ENCODE results near the gene ATR.
A peak's percentile ranks its signal among the peaks of the same experiment; 100 is the strongest.
"Not testable (repeated sequence)": the region's sequence is repeated elsewhere in the genome, so short reads cannot be mapped to it uniquely, and the experiment has no call there.

ATR gene

DNA sequence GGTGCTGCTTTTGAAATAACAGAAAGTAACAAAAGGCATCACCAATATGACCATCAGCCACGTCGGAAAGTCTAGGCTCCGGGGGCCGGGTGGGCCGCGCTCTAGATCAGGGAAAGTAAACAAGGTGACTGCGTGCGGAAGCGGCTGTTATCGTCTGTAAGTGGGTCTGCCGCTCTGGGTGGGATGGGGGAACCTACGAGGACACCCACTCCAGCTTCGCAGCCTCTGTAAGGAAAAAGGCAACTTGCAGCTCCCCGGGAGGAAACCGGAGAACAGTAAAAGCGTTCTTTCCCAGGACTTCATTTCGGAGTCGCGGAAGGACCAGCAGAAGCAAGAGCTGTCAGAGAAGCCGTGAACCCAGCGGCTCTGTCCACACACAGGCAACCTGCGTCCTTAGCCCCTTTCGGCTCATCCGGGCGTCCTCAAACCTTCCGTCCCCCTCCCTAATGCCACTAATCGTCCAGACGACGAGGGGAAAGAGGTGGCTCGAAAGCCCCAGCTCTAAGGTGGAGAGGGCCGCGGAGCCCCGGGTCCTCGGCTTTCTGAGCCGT is 131.2 kb downstream of the ATR start:
- peak; percentile 55 for DNase-seq

DNA sequence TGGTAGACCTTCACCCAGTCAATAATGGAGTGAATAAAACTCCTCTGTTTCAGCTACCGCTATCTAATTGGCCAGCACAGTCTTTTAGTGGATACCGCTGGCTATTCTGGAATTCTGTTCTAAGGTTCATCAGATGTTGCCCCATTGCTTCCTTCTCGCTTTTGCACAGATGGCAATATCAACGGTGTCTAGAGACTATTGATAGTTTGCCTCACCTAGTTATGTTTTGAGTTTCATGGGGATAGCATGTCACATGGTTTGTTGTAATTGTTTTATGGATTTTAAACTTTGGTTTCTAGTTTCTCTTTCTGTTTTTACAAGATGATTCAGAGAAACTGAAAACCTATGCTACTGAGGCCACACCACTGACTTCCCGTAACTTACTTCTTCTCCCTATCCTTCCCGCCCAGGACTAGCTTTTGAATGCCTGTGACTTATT is 132.7 kb downstream of the ATR start:
- DNase-seq, result peak; percentile 20

DNA sequence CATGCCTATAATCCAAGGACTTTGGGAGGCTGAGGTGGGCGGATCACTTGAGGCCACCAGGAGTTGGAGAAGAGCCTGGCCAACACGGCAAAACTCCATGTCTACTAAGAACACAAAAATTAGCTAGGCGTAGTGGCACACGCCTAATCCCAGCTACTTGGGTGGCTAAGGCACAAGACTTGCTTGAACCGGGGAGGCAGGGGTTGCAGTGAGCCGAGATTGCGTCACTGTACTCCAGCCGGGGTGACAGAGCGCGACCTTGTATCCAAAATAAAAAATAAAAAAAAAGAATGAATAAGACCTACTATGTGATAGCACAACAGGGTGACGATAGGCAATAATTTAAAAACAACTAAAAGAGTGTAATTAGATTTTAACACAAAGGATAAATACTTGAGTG is 134.2 kb downstream of the ATR start:
- DNase-seq, result no peak

DNA sequence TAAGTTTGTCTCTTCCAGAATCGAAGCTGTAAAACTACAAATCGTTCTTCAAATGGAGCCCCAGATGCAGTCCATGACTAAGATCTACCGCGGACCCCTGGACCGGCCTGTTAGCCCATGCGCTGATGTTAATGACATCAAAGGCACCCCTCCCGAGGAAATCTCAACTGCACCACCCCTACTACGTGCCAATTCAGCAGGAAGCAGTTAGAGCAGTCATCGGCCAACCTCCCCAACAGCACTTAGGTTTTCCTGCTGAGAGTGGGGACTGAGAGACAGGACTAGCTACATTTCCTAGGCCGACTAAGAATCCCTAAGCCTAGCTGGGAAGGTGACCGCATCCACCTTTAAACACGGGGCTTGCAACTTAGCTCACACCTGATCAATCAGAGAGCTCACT is 135.5 kb downstream of the ATR start:
- DNase-seq, result not testable (repeated sequence)

DNA sequence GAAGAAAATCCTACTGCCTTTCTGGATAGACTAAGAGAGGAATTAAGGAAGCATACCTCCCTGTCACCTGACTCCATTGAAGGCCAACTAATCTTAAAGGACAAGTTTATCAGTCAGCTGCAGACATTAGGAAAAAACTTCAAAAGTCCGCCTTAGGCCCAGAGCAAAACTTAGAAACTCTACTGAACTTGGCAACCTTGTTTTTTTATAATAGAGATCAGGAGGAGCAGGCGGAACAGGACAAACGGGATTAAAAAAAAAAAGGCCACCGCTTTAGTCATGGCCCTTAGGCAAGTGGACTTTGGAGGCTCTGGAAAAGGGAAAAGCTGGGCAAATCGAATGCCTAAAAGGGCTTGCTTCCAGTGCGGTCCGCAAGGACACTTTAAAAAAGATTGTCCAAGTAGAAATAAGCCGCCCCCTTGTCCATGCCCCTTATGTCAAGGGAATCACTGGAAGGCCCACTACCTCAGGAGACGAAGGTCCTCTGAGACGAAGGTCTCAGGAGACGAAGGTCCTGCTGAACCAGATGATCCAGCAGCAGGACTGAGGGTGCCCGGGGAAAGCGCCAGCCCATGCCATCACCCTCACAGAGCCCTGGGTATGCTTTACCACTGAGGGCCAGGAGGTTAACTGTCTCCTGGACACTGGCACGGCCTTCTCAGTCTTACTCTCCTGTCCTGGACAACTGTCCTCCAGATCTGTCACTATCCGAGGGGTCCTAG is 138.9 kb downstream of the ATR start:
- not testable (repeated sequence) for DNase-seq

DNA sequence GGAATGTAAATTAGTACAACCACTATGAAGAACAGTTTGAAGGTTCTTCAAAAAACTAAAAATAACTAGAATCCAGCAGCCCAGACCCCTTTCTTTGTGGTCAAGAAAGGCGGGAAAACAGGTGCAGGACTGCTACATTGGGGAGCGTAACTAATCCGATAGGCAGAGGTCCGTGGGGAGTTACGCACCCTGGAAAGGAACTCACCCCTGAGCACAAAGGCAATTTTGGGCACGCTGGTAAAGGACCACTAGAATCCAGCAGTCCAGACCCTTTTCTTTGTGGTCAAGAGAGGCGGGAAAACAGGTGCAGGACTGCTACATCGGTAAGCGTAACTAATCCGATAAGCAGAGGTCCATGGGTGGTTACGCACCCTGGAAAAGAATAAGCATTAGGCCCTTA is 140.4 kb downstream of the ATR start:
- DNase-seq, result not testable (repeated sequence)

DNA sequence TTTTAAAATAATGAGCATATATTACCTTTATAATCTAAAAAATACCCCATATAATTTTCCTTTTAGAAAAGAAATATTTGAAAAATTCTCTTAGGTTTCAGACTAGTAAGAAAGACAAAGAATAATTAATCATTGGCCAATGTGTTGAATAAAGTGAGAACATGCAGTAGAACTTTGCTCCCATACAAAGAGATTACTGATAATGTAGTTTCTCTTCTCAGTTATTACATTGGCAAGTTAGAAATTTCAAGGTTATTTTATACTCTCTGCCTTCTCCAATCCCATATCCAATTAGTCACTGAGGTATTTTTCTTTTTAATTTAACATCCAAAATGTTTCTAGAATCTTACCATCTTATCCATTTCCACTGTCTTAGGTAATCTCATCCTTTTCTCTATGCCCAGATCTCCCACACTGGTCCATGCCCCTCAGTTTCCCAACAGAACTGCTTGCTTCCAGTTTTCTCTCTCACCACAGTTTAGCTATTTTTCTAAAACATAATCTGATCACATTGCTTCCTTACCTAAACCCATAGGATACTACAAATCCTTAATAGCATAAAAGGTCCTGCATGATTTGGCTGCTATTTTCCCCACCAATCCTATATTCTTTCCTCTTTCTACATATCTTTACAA is 141.5 kb downstream of the ATR start:
- DNase-seq, result no peak

DNA sequence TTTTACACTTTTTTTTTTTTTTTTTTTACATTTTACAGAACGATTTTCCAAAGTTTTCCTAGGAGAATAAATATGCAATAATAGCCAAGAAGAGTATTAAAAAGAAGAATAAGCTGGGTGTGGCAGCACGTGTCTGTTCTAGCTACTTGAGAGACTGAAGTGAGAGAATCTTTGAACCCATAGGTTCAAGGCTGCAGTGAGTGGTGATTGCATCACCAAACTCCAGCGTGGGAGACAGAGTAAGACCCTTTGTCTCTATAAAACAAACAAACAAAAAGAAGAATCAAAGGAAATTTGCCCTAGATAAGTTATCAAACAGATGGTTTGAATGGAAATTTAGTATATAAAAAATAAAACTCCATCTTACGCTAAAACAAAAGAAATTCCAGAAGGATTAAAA is 144.0 kb downstream of the ATR start:
- DNase-seq, result no peak

DNA sequence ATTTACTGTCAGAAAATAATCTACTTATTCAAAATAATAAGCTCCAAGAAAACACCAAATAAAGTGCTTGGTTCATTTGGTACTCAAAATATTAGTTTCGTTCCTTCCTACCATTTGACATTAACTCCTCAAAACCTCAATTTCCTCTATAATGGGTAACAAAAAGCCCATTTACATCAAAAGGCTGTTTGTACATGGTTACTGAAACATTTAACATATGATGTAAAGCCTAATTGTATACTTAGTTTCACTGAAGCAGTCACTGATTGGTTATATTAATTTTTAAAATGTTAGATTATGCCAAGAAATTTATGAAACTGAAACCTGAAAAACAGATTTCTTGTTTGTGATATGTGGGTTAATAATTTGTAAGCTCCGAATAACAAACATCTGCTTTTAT is 145.4 kb downstream of the ATR start:
- no peak for DNase-seq

DNA sequence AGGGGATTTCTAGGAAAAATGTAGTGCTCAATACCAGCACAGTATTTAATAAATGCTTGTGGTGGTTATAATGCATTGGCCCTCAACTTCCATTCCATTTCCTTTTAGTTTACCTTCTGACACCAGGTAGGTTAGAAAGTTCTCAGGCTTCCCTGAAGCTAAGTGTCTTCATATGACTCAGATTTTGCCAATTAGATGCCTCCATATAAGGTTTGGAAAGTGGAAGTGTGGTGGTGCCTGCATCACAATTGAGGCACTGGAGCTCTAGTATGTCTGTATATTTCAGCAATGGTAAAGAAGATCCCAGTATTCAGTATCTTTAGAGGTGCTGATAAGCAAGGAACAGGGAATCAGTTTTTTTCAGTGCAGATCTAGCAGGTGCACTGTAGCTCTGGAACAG is 149.0 kb downstream of the ATR start:
- no peak for DNase-seq

DNA sequence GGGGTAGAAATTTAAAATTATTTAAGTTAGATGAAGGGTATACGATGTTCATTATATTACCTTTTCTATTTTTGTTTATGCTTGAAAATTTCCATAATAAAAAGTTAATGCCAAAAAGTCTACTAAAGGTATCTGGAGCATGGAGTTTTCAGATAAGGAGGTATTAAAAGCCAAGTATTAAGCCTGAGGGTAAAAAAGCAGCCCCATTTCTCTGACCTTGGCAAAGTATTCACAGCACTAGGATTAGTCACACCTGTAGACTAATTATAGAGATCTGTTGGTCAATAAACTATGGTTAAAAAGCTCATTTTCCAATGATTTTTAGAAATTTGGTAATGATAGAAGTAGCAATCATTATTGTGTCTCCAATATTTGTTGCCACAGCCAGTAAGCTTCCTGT is 153.8 kb downstream of the ATR start:
- DNase-seq, result no peak

DNA sequence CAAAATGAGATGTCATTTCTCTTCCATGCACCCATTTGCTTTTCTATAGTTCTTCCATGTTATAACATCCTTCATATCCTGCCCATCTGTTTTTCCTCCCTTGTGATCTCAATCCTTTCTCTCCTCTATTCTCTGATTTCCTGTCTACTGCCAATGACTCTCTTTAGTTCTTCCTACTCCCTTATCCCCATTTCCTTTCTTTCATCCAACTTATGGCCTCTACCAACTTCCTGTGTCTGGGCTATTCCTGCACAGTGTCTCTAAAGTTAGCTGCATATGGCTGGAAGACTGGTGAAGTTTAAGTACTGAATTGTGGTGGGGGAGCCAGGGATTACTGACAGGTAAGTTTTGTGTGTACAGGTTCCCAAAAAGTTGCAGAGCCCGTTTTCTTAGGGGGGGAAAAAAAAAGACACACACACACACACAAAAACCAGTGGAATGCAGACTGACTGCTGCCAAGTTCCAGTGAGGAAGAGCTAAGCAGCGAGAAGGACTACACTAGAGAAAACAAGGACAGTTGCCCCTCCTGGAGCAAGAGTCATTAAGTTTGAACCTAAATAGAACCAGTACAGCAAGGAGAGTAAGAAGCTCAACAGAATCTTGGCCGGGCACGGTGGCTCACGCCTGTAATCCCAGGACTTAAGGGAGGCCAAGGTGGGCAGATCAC is 159.5 kb downstream of the ATR start:
- no peak for DNase-seq

DNA sequence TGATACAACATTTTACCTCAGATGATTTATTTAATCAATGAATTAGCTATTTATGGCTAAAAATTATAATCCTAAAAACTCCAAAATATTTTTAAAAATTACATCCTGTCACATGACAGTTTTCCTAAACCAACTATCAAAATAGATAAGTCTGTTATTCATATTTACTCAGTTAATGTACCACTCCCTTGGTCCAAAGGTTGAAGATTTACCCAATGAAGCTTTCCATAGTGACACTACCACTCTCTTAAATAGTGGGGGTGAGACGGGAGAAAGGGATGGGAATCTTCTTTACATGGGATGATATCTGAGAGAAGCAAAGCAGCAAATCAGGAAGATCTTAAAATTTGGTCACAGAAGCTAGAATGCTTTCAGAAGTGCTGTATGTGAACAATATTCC is 161.2 kb downstream of the ATR start:
- DNase-seq, result no peak

DNA sequence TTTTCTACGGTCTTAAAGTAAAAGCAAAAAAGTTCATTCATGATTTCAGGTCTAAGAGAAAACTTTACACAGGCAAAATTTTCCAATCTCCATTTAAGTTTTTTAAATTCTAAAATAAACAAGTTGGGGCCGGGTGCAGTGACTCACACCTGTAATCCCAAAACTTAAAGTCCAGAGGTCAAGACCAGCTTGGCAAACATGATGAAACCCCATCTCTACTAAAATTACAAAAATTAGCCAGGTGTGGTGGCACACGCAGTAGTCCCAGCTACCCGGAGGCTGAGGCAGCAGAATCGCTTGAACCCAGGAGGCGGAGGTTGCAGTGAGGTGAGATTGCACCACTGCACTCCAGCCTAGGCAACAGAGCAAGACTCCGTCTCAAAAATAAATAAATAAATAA is 178.0 kb downstream of the ATR start:
- not testable (repeated sequence) for DNase-seq

Data from activated naive CD4-positive, alpha-beta T cell treated with Interleukin-2 at 50 U/mL for 16 hours (primary cell).